Endodermal cell (in vitro differentiated cells): ENCODE data around the gene RGS14. TPM values are rescaled to one million over a fixed set of nuclear protein-coding genes. Genes with fewer than 3 reads are reported as not detected.

Experiments used
- DNase-seq: peaks from one replicate; pipeline ENCODE4 v3.0.0-alpha.2; 2017
- H3K27ac ChIP-seq: 2 replicates; pipeline ENCODE4 v1.5.1; 2013; ENCODE audit warnings: mild to moderate bottlenecking, low read depth, low read length, moderate library complexity
- H3K27me3 ChIP-seq: 2 replicates; pipeline ENCODE4 v1.6.1; 2013; ENCODE audit warnings: mild to moderate bottlenecking, low read length, moderate library complexity; ENCODE audit not compliant: insufficient read depth, control insufficient read depth, poor library complexity, severe bottlenecking
- H3K36me3 ChIP-seq: 2 replicates; pipeline ENCODE4 v1.7.0; 2013; ENCODE audit warnings: mild to moderate bottlenecking, low read length, moderate library complexity; ENCODE audit not compliant: control insufficient read depth, insufficient read depth
- H3K4me1 ChIP-seq: one replicate; pipeline ENCODE4 v1.7.0; 2013; ENCODE audit warnings: low read length; ENCODE audit not compliant: control insufficient read depth, insufficient read depth
- H3K4me3 ChIP-seq: 2 replicates; pipeline ENCODE4 v1.5.1; 2013; ENCODE audit warnings: mild to moderate bottlenecking, low read length, moderate library complexity
- H3K9ac ChIP-seq: 2 replicates; pipeline ENCODE4 v1.6.1; 2013; ENCODE audit warnings: mild to moderate bottlenecking, low read length, moderate library complexity; ENCODE audit not compliant: poor library complexity, severe bottlenecking; ENCODE audit errors: extremely low read depth
- H3K9me3 ChIP-seq: 2 replicates; pipeline ENCODE4 v1.6.1; 2013; ENCODE audit warnings: mild to moderate bottlenecking, low read length, moderate library complexity; ENCODE audit not compliant: control insufficient read depth
- H3K27ac Mint-ChIP-seq: 2 replicates; pipeline ENCODE4 v1.8.0; 2020; ENCODE audit warnings: mixed read lengths
- H3K27me3 Mint-ChIP-seq: 2 replicates; pipeline ENCODE4 v1.8.0; 2021; ENCODE audit warnings: mild to moderate bottlenecking, mixed read lengths; ENCODE audit not compliant: insufficient read depth
- H3K36me3 Mint-ChIP-seq: 2 replicates; pipeline ENCODE4 v1.8.0; 2020; ENCODE audit warnings: low read depth, mixed read lengths
- H3K4me1 Mint-ChIP-seq: 2 replicates; pipeline ENCODE4 v1.8.0; 2020; ENCODE audit warnings: mixed read lengths
- H3K4me3 Mint-ChIP-seq: 2 replicates; pipeline ENCODE4 v1.8.0; 2020; ENCODE audit warnings: mild to moderate bottlenecking, moderate library complexity, mixed read lengths
- H3K9me3 Mint-ChIP-seq: 2 replicates; pipeline ENCODE4 v1.8.0; 2020; ENCODE audit warnings: mild to moderate bottlenecking, mixed read lengths
- CTCF ChIP-seq: fragments of 200-600 bp; sonication (generic); conservative IDR thresholded peaks from 2 replicates; pipeline ENCODE4 v1.5.0; 2021; ENCODE audit warnings: antibody characterized with exemption, mild to moderate bottlenecking
- WGBS, 2 experiments: methylation state at CpG; one replicate each; pipeline versions ENCODE4 v1.1.5 to v1.1.7; 2013; ENCODE audit warnings: missing lambda C conversion rate in 2 of 2, mixed read lengths in 1 of 2; ENCODE audit not compliant: insufficient coverage in 1 of 2, insufficient read length in 1 of 2; 5-methylcytosine and 5-hydroxymethylcytosine counted together
- total RNA-seq, 2 donors: library from RNA; stranded (reverse); fragmentation: NEBNext Ultra II Directional in 1 of 2; extraction: Animal tissue kit (Norgen Biotek cat#: 25700) in 1 of 2; gene quantifications; 2 replicates in 1 of 2; 3 replicates in 1 of 2; pipeline ENCODE4 v1.2.1, GENCODE V29; 2021

The RGS14 gene
- total RNA-seq, 2 donors from 2014 or later: 14.2 to 21.9 TPM

GRCh38 chr5:177388521-177389052 lies 30.9 kb downstream of the RGS14 start:
- no peak overlapping the region for H3K27ac ChIP-seq
- no peak overlapping the region for H3K27ac Mint-ChIP-seq
- H3K36me3 ChIP-seq: no peaks in the 10 kb centered on the region
- 89 to 98% methylated on average over 8 to 10 of the region's 10 CpGs for WGBS, 2 experiments
- TF ChIP-seq CTCF: no peak
- H3K4me3 Mint-ChIP-seq: no peak overlapping the region
- H3K36me3 Mint-ChIP-seq: no peaks in the 10 kb centered on the region
- no peak overlapping the region for H3K9ac ChIP-seq
- H3K27me3 ChIP-seq: peaks cover 17% of the 10 kb centered on the region
- no peaks in the 10 kb centered on the region for H3K9me3 Mint-ChIP-seq
- H3K4me1 ChIP-seq: no peaks in the 10 kb centered on the region
- DNase-seq: no peak
- H3K27me3 Mint-ChIP-seq: peaks cover 51% of the 10 kb centered on the region
- H3K9me3 ChIP-seq: no peaks in the 10 kb centered on the region
- H3K4me3 ChIP-seq: no peak overlapping the region
- peaks cover 4% of the 10 kb centered on the region for H3K4me1 Mint-ChIP-seq

GRCh38 chr5:177389241-177390169 lies 31.8 kb downstream of the RGS14 start:
- Mint-ChIP-seq H3K27ac (no peak overlapping the region), H3K36me3 (no peaks in the 10 kb centered on the region), H3K27me3 (peaks cover 48% of the 10 kb centered on the region), H3K9me3 (no peaks in the 10 kb centered on the region), H3K4me1 (peaks cover 8% of the 10 kb centered on the region), H3K4me3 (no peak overlapping the region)
- H3K9me3 ChIP-seq: no peaks in the 10 kb centered on the region
- WGBS, 2 experiments: 67 to 73% methylated on average over 18 to 21 of the region's 21 CpGs
- H3K4me1 ChIP-seq: no peaks in the 10 kb centered on the region
- H3K27ac ChIP-seq: no peak overlapping the region
- H3K4me3 ChIP-seq: no peak overlapping the region
- H3K36me3 ChIP-seq: no peaks in the 10 kb centered on the region
- peaks cover 17% of the 10 kb centered on the region for H3K27me3 ChIP-seq
- H3K9ac ChIP-seq: no peak overlapping the region
- DNase-seq: no peak
- TF ChIP-seq CTCF: no peak

DNA sequence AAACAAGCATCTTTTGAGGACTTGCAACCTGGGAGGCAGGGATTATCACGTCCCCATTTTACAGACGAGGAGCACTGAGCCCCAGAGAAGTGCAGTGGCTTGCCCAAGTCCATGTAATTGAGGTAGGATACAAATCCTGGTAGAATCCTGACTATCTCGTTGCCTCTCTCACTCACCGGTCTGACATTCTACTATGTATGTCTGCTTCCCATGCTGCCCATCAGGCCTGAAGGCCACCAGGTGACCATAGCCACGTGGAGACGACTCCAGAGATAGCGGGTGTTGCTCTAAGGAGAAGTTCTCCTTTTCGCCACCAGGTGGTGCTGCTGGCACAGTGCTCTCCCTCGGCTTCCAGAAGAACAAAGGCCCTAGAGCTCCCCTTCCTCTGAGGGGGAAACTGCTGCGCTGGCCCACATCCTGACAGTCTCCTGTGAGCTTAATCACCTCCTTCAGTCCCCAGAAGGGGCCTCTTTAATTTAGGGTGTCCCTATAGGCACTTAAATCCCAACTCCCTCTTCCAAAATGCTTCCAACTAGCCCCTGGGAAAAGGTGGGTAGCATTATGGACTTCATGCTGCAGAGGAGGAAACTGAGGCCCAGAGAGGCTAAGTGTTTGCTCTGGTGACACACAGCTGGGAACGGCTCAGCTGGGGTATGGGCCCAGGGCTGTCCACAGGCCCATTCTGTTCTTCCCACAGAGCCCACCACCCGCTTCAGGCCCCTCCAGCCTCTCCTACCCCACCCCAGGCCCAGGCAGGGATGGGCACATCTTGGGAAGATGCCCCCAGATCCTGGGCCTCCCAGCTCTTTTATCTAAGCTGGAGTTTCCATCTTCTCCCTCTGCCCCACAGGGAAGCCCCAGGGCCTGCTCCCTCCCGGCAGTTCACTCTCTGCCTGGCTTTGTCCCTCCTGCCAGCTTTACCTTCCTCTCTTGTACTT lies 32.9 kb downstream of the RGS14 start:
- Mint-ChIP-seq H3K4me1 (peaks cover 8% of the 10 kb centered on the region), H3K36me3 (no peaks in the 10 kb centered on the region), H3K27me3 (peaks cover 44% of the 10 kb centered on the region), H3K4me3 (no peak overlapping the region), H3K9me3 (no peaks in the 10 kb centered on the region), H3K27ac (no peak overlapping the region)
- no peaks in the 10 kb centered on the region for H3K9me3 ChIP-seq
- WGBS, 2 experiments: 41 to 46% methylated on average over 11 to 13 of the region's 13 CpGs
- H3K9ac ChIP-seq: no peak overlapping the region
- H3K27me3 ChIP-seq: peaks cover 17% of the 10 kb centered on the region
- H3K4me1 ChIP-seq: no peaks in the 10 kb centered on the region
- TF ChIP-seq CTCF: peak; percentile 99
- no peak overlapping the region for H3K4me3 ChIP-seq
- no peaks in the 10 kb centered on the region for H3K36me3 ChIP-seq
- H3K27ac ChIP-seq: no peak overlapping the region
- peak; percentile 96 for DNase-seq
